B cell (primary cell): Measurements from ENCODE around the gene DDAH1. TPM values are rescaled to one million over a fixed set of nuclear protein-coding genes. Genes with fewer than 3 reads are reported as not detected.

Experiments used
- ATAC-seq: fragments of 200-7000 bp; cut with Tn5 transposase; one replicate; pipeline ENCODE4 v1.10.0; 2021; ENCODE audit warnings: low read depth, mild to moderate bottlenecking, moderate number of reproducible peaks, moderate library complexity
- CTCF ChIA-PET: fragments of 350-600 bp; sonication (Branson Sonifier 250); formaldehyde crosslinking; loops from one replicate; lab custom pipeline; 2021; ENCODE audit warnings: antibody characterized with exemption, inconsistent platforms; lab: Charles Lee
- POLR2A ChIA-PET: fragments of 350-600 bp; sonication (Branson Sonifier 250); formaldehyde crosslinking; loops from one replicate; lab custom pipeline; 2021; ENCODE audit warnings: antibody characterized with exemption; lab: Charles Lee
- DNase-seq: peaks from one replicate; pipeline ENCODE4 v3.0.0; 2013
- H2AFZ ChIP-seq: 2 replicates; pipeline ENCODE4 v1.6.1; 2012; ENCODE audit warnings: mild to moderate bottlenecking, low read depth, low read length; ENCODE audit not compliant: insufficient read depth, poor library complexity, severe bottlenecking
- H3K27ac ChIP-seq, 2 donors: 1 replicate in 1 of 2; 2 replicates in 1 of 2; pipeline ENCODE4 v1.5.1; 2012 to 2013; ENCODE audit warnings: low read length in 2 of 2, mild to moderate bottlenecking in 2 of 2, moderate library complexity in 1 of 2
- H3K27me3 ChIP-seq, 4 experiments: fragments of 200-600 bp in 1 of 4; sonication (generic) in 1 of 4; replicated peaks in 1 of 4; 1 replicate in 2 of 4; 2 replicates in 2 of 4; pipeline versions ENCODE4 v1.6.1 to v1.7.0; 2013 to 2016; ENCODE audit warnings: low read length in 3 of 4, mild to moderate bottlenecking in 2 of 4, mixed read lengths in 1 of 4, moderate library complexity in 1 of 4; ENCODE audit not compliant: insufficient read depth in 4 of 4, control insufficient read depth in 3 of 4; ENCODE audit errors: control extremely low read depth in 1 of 4
- H3K36me3 ChIP-seq, 2 experiments: replicated peaks in 1 of 2; 1 replicate in 1 of 2; 2 replicates in 1 of 2; pipeline versions ENCODE4 v1.6.1 to v1.7.1; 2013; ENCODE audit warnings: low read length in 1 of 2; ENCODE audit not compliant: insufficient read depth in 2 of 2, control insufficient read depth in 1 of 2; ENCODE audit errors: control extremely low read depth in 1 of 2, extremely low read depth in 1 of 2
- H3K4me1 ChIP-seq, 2 donors: fragments of 200-600 bp in 1 of 2; sonication (generic) in 1 of 2; 1 replicate in 1 of 2; 2 replicates in 1 of 2; pipeline versions ENCODE4 v1.5.1 to v1.6.1; 2013 to 2017; ENCODE audit warnings: low read length in 2 of 2; ENCODE audit not compliant: control insufficient read depth in 2 of 2, insufficient read depth in 2 of 2
- H3K4me2 ChIP-seq: replicated peaks from 2 replicates; pipeline ENCODE3; 2012; ENCODE audit warnings: mild to moderate bottlenecking, low read depth, low read length; ENCODE audit not compliant: poor library complexity, severe bottlenecking
- H3K4me3 ChIP-seq, 5 experiments: fragments of 200-600 bp in 1 of 5; sonication (generic) in 1 of 5; 1 replicate in 3 of 5; 2 replicates in 2 of 5; pipeline versions ENCODE4 v1.5.1 to v1.7.0; 2011 to 2016; ENCODE audit warnings: low read length in 4 of 5, mild to moderate bottlenecking in 4 of 5, low read depth in 2 of 5, control low read depth in 1 of 5, moderate library complexity in 1 of 5; ENCODE audit not compliant: insufficient read depth in 1 of 5; ENCODE audit errors: control extremely low read depth in 1 of 5, extremely low read depth in 1 of 5
- H3K79me2 ChIP-seq: fragments of 200-600 bp; sonication (generic); one replicate; pipeline ENCODE4 v1.6.0; 2016; ENCODE audit warnings: low read length; ENCODE audit not compliant: control insufficient read depth, insufficient read depth
- H3K9ac ChIP-seq: fragments of 200-600 bp; sonication (generic); 2 replicates; pipeline ENCODE4 v1.6.1; 2017; ENCODE audit warnings: mild to moderate bottlenecking, low read length, moderate library complexity
- H3K9me3 ChIP-seq, 3 donors: one replicate each; pipeline versions ENCODE4 v1.6.1 to v1.7.1; 2013; ENCODE audit warnings: low read length in 2 of 3; ENCODE audit not compliant: control insufficient read depth in 2 of 3, insufficient read depth in 1 of 3; ENCODE audit errors: control extremely low read depth in 1 of 3
- H4K20me1 ChIP-seq: 2 replicates; pipeline ENCODE4 v1.6.0; 2012; ENCODE audit warnings: mild to moderate bottlenecking, low read length; ENCODE audit not compliant: insufficient read depth, control insufficient read depth, poor library complexity, severe bottlenecking
- H3K27ac Mint-ChIP-seq: one replicate; pipeline ENCODE4 v1.8.0; 2021; ENCODE audit warnings: mixed read lengths
- H3K27me3 Mint-ChIP-seq: one replicate; pipeline ENCODE4 v1.8.0; 2021; ENCODE audit warnings: mixed read lengths
- H3K4me1 Mint-ChIP-seq: one replicate; pipeline ENCODE4 v1.8.0; 2021; ENCODE audit warnings: mixed read lengths
- H3K4me3 Mint-ChIP-seq: one replicate; pipeline ENCODE4 v1.8.0; 2021; ENCODE audit warnings: mixed read lengths
- H3K9me3 Mint-ChIP-seq: one replicate; pipeline ENCODE4 v1.8.0; 2022; ENCODE audit warnings: mixed read lengths; ENCODE audit not compliant: insufficient read depth
- CTCF ChIP-seq: fragments of 200-600 bp; IDR thresholded peaks from one replicate; pipeline ENCODE4 v1.8.0; 2022; ENCODE audit warnings: antibody characterized with exemption, mild to moderate bottlenecking
- EZH2 ChIP-seq: IDR thresholded peaks from 2 replicates; pipeline ENCODE4 v1.6.1; 2012; ENCODE audit warnings: borderline replicate concordance, low read depth, mild to moderate bottlenecking, moderate library complexity, low read length; ENCODE audit not compliant: insufficient read depth, poor library complexity, severe bottlenecking
- WGBS: methylation state at CpG from one replicate; pipeline ENCODE4 v1.1.5; 2013; ENCODE audit warnings: missing lambda C conversion rate; ENCODE audit not compliant: insufficient coverage; 5-methylcytosine and 5-hydroxymethylcytosine counted together
- intact Hi-C: fragments of 100-400 bp; cut with micrococcal nuclease; formaldehyde crosslinking; loops from one replicate; pipeline ENCODE4 v1.10.0; 2022
- polyA plus RNA-seq: library from polyadenylated mRNA; depleted of rRNA; stranded (reverse); fragments of >200 nt; gene quantifications from 2 replicates; pipeline ENCODE4 v1.2.3, GENCODE V29; 2012
- total RNA-seq, 2 donors: library from RNA; stranded (reverse); fragments of 120-200 nt in 1 of 2; gene quantifications; 1 replicate in 1 of 2; 2 replicates in 1 of 2; pipeline versions ENCODE4 v1.2.3 to v1.2.4, GENCODE V29; 2013 to 2022

Gene DDAH1
- total and polyA plus RNA-seq, 2 donors (not counting 1 experiment from before 2014, with no cell fraction given) = 0.04 TPM; not detected in 1

- Histone ChIP-seq H3K4me2 (no peak overlapping the region), H3K9ac (no peak overlapping the region), H3K27ac (no peak overlapping the region), H4K20me1 (no peaks in the 10 kb centered on the region), H3K4me1 (no peaks in the 10 kb centered on the region), H3K79me2 (no peaks in the 10 kb centered on the region), H3K9me3 (no peaks in the 10 kb centered on the region), H3K27me3 (no peaks in the 10 kb centered on the region), H3K36me3 (no peaks in the 10 kb centered on the region), H2AFZ (no peak overlapping the region), H3K4me3 (no peak overlapping the region)
- TF ChIP-seq EZH2 = no peak
- TF ChIP-seq CTCF = no peak
- Mint-ChIP-seq H3K27ac (no peak overlapping the region), H3K4me3 (no peak overlapping the region), H3K27me3 (no peaks in the 10 kb centered on the region), H3K4me1 (no peaks in the 10 kb centered on the region), H3K9me3 (no peaks in the 10 kb centered on the region)
- ATAC-seq = no peak
- DNase-seq = no peak
- CTCF ChIA-PET = no interaction called here
- intact Hi-C loops = no loop called here
- POLR2A ChIA-PET = no interaction called here
Observed at GRCh38 chr1:85361606-85362296, 103.2 kb downstream of the DDAH1 start.

GRCh38 chr1:85360730-85361493 is 104.0 kb downstream of the DDAH1 start:
- ChIA-PET POLR2A (no interaction called here), CTCF (no interaction called here)
- Histone ChIP-seq H3K27me3 (no peaks in the 10 kb centered on the region), H3K4me1 (no peaks in the 10 kb centered on the region), H3K79me2 (no peaks in the 10 kb centered on the region), H3K4me3 (no peak overlapping the region), H3K27ac (no peak overlapping the region), H4K20me1 (no peaks in the 10 kb centered on the region), H2AFZ (no peak overlapping the region), H3K4me2 (no peak overlapping the region), H3K9ac (no peak overlapping the region), H3K36me3 (no peaks in the 10 kb centered on the region), H3K9me3 (no peaks in the 10 kb centered on the region)
- Mint-ChIP-seq H3K9me3 (no peaks in the 10 kb centered on the region), H3K4me1 (no peaks in the 10 kb centered on the region), H3K27ac (no peak overlapping the region), H3K4me3 (no peak overlapping the region), H3K27me3 (no peaks in the 10 kb centered on the region)
- 100% methylated on average over 1 of the region's 3 CpGs for WGBS
- intact Hi-C loops = no loop called here
- TF ChIP-seq CTCF (no peak), EZH2 (no peak)
- ATAC-seq (no peak), DNase-seq (no peak)
